Measurements from ENCODE around the gene INTS11.

Gene INTS11

GRCh38 chr1:1329304-1330210 lies 5.1 kb upstream of the INTS11 start:
- no peak for DNase-seq (ENCODE audit: low read depth in 1 of 2, low spot score in 1 of 2)
- TF ChIP-seq JUND (IDR thresholded peaks at IDR 0.05; ENCODE audit: low read depth), result no peak
- in situ Hi-C loops (cut with HindIII; ENCODE audit: low pct_unique_long_range_greater_than_20kb, low sequenced_read_pairs), result no loop called here

GRCh38 chr1:1328254-1328653 lies 3.8 kb upstream of the INTS11 start:
- in situ Hi-C loops (cut with HindIII; ENCODE audit: low pct_unique_long_range_greater_than_20kb, low sequenced_read_pairs), result no loop called here
- TF ChIP-seq JUND (IDR thresholded peaks at IDR 0.05; ENCODE audit: low read depth), result no peak
- DNase-seq (ENCODE audit: low read depth in 1 of 2, low spot score in 1 of 2), result no peak

DNA sequence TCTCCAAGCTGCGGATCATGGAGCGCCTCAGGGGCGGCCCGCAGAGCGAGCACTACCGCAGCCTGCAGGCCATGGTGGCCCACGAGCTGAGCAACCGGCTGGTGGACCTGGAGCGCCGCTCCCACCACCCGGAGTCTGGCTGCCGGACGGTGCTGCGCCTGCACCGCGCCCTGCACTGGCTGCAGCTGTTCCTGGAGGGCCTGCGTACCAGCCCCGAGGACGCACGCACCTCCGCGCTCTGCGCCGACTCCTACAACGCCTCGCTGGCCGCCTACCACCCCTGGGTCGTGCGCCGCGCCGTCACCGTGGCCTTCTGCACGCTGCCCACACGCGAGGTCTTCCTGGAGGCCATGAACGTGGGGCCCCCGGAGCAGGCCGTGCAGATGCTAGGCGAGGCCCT lies 2.8 kb upstream of the INTS11 start:
- no peak for TF ChIP-seq JUND (IDR thresholded peaks at IDR 0.05; ENCODE audit: low read depth)
- in situ Hi-C loops (cut with HindIII; ENCODE audit: low pct_unique_long_range_greater_than_20kb, low sequenced_read_pairs), result no loop called here
- DNase-seq (ENCODE audit: low read depth in 1 of 2, low spot score in 1 of 2), result no peak

DNA sequence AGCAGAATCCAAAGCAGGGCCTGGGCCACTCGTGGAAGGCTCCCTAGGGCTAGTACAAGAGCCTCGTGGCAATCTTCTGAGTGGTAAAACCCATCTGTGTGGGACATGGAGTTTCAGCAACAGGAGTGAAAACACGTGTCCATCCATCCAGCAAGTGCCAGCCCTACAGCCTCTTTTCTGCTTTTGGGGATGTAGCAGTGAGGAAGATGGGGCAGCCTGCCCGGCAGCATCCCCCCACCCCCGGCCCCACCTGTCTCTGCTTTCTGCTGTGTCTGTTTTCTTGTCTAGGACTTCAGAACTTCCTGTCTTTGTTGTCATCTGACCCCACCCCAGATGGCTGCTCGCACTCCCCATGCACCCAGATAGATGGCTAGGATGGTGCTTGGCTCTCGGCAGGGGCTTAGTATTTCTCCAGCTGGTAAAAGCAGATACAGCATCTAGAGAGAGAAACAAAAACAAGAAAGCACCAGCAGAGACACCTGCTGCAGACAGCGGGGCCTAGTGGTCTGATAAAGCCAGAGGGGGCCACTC lies 1.7 kb upstream of the INTS11 start:
- in situ Hi-C loops (cut with HindIII; ENCODE audit: low pct_unique_long_range_greater_than_20kb, low sequenced_read_pairs), result no loop called here
- DNase-seq (ENCODE audit: low read depth in 1 of 2, low spot score in 1 of 2), result no peak
- no peak for TF ChIP-seq JUND (IDR thresholded peaks at IDR 0.05; ENCODE audit: low read depth)

DNA sequence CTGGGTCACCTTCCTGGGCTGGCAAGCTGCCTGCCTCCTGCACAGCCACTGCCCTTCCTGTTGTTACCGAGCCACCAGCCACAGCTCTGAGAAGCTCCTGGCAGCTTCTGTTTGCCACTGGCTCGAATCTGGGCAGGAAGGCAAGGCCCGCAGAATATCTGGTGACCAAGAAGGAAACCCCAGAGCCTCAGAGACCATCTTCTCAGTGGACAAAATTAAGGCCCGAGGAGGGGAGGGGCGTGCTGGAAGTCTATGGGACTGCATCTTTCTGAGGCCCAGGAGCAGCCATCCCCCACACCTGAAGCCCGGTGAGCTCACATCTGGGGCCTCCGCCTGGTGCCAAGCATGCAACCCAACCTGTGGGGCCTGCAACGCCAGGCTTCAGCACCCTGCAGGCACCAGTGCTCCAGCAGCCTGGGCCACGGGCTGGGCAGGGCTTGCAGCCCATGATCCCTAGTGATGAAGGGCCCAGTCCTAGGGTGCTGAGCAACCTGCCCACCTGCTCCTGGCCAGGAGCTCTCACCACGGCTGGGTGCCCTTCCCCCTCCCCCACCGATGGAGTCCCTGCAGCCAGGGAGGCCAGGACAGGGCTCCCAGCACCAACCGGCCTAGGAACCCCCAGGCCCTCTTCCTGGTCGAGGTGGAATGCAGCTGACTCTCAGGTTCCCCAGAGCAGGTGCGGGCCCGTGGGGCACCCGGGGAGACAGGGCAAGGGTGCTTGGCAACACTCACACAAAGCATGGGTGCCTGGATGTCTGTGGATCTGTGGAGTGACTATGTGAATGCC lies 1.0 kb upstream of the INTS11 start:
- TF ChIP-seq JUND (IDR thresholded peaks at IDR 0.05; ENCODE audit: low read depth), result no peak
- DNase-seq (ENCODE audit: low read depth in 1 of 2, low spot score in 1 of 2), result peak in 1 of 2 experiments; percentile 65
- in situ Hi-C loops (cut with HindIII; ENCODE audit: low pct_unique_long_range_greater_than_20kb, low sequenced_read_pairs), result no loop called here

GRCh38 chr1:1324084-1324523 lies 356 bp downstream of the INTS11 start:
- in situ Hi-C loops (cut with HindIII; ENCODE audit: low pct_unique_long_range_greater_than_20kb, low sequenced_read_pairs), result no loop called here
- TF ChIP-seq JUND (IDR thresholded peaks at IDR 0.05; ENCODE audit: low read depth), result no peak
- no peak for DNase-seq (ENCODE audit: low read depth in 1 of 2, low spot score in 1 of 2)

GRCh38 chr1:1322952-1323351 lies 1.5 kb downstream of the INTS11 start:
- TF ChIP-seq JUND (IDR thresholded peaks at IDR 0.05; ENCODE audit: low read depth), result no peak
- in situ Hi-C loops (cut with HindIII; ENCODE audit: low pct_unique_long_range_greater_than_20kb, low sequenced_read_pairs), result no loop called here

GRCh38 chr1:1322418-1322817 lies 2.0 kb downstream of the INTS11 start:
- in situ Hi-C loops (cut with HindIII; ENCODE audit: low pct_unique_long_range_greater_than_20kb, low sequenced_read_pairs), result no loop called here
- no peak for TF ChIP-seq JUND (IDR thresholded peaks at IDR 0.05; ENCODE audit: low read depth)

More at GRCh38 chr1:1322952-1323351, 1.5 kb downstream of the INTS11 start:
- no peak for DNase-seq (ENCODE audit: low read depth in 1 of 2, low spot score in 1 of 2)

DNA sequence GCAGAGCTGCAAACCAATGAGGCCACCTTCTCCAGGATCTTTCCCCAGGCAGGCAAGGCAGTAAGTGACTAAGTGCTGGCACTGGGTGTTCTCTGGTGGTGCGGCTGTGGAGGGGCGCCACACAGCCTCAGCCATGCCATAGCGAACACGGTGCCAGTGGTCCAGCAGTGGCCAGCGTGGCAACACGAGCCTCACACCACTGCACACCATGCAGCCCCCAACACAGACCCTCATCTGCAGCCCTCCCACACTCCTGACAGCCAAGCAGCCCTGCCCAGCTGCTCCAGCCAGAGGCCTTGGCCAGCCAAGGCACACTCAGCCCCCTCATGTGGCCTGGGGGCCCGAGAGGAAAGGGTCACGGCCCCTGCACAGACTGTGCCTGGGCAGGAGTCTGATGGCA lies 3.0 kb downstream of the INTS11 start:
- no peak for DNase-seq (ENCODE audit: low read depth in 1 of 2, low spot score in 1 of 2)
- in situ Hi-C loops (cut with HindIII; ENCODE audit: low pct_unique_long_range_greater_than_20kb, low sequenced_read_pairs), result no loop called here
- TF ChIP-seq JUND (IDR thresholded peaks at IDR 0.05; ENCODE audit: low read depth), result no peak

More at GRCh38 chr1:1322418-1322817, 2.0 kb downstream of the INTS11 start:
- no peak for DNase-seq (ENCODE audit: low read depth in 1 of 2, low spot score in 1 of 2)

DNA sequence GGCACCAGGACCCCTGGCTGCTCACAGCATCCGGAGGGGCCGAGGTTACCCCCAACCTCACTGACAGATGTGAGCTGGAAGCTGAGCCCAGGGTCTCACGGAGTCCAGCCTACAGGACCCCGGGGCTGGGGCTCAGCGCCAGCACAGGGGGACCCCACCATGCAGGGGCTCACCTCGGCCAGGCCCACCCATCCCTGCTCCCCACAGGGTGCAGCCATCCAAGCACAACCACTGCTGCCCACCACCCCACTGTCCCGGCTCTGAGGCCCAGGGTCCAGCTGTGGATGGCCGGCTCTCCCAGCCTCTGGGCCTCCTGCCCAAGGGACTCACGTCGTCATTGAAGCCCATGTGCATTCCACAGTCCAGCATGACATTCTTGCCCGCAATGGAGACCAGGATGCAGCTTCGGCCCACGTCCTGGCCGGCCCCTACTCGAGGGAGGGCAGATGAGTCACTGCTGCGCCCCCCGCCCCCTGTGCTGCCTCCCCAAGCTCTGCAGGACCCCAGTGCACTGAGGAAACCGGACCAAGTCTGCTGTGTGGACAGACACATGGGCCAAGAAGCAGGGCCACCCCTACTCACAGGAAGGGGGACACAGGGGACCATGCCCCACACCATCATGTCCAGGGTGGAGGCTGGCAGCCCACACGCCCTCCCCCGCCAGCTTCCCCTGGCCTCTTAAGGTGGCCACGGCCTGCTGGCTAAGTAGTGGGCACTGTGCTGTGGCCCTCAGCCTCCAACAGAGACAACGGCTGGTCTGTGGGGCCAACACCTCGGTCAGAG lies 3.6 kb downstream of the INTS11 start:
- TF ChIP-seq JUND (IDR thresholded peaks at IDR 0.05; ENCODE audit: low read depth), result no peak
- DNase-seq (ENCODE audit: low read depth in 1 of 2, low spot score in 1 of 2), result no peak
- in situ Hi-C loops (cut with HindIII; ENCODE audit: low pct_unique_long_range_greater_than_20kb, low sequenced_read_pairs), result no loop called here

- in situ Hi-C loops (cut with HindIII; ENCODE audit: low pct_unique_long_range_greater_than_20kb, low sequenced_read_pairs), result no loop called here
- DNase-seq (ENCODE audit: low read depth in 1 of 2, low spot score in 1 of 2), result no peak
- no peak for TF ChIP-seq JUND (IDR thresholded peaks at IDR 0.05; ENCODE audit: low read depth)
Measured at GRCh38 chr1:1319646-1319941, 4.9 kb downstream of the INTS11 start.
